ENCODE data around the gene PDHB. TPM values are rescaled to one million over a fixed set of nuclear protein-coding genes. Genes with fewer than 3 reads are reported as not detected.

PDHB gene
- total RNA-seq, 1 donor from 2014 or later = 52.6 TPM

- ATAC-seq = no peak
These were observed 34.8 kb downstream of the PDHB start for GRCh38 chr3:58398669-58399333.

DNA sequence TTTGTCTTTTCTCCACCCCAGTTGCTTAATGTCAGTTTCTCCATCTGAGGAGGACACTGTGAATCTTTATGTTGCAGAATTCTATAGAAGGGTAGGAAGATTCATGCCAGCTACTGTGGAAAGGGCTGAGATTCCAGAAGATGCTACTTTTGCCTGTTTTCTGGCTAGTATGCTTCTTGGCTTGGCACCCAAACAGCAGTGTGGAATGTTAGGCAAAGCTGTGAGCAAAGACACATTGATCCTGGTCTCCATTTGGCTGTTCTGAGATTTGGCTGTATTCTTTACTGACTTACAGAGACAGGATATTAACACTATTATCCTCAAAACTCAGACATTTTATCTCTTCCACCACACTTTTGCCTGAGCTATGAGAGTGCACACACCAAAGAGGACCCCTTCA lies 39.3 kb downstream of the PDHB start:
- ATAC-seq = no peak

- no peak for ATAC-seq
These were observed 41.5 kb downstream of the PDHB start for GRCh38 chr3:58392181-58392580.

- ATAC-seq = no peak
These were observed 42.3 kb downstream of the PDHB start for GRCh38 chr3:58391156-58391865.

DNA sequence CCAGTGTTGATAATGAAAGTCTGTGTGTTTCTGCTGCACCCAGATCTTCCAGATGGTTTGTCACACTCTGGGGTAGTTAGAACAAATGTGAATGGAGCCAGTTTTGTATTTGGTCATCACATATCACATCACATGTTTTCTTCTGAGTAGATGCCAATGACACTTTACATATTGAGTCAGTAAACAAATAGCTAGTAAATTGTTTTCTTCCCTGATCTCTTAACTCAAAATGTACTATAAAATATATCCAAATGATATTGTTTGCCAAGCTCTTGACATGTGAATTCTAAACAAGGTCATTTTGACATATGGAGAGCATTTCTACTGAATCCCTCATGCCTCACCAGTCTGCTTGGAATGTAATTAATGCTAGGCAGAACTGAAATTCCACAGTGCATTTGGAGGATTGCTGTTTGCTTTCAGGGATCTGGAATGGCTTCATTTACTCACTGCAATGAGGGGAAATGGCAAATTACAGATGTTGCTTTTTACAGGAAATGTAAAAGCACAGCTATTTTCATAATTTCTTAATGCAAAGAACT lies 45.0 kb downstream of the PDHB start:
- no peak for ATAC-seq

DNA sequence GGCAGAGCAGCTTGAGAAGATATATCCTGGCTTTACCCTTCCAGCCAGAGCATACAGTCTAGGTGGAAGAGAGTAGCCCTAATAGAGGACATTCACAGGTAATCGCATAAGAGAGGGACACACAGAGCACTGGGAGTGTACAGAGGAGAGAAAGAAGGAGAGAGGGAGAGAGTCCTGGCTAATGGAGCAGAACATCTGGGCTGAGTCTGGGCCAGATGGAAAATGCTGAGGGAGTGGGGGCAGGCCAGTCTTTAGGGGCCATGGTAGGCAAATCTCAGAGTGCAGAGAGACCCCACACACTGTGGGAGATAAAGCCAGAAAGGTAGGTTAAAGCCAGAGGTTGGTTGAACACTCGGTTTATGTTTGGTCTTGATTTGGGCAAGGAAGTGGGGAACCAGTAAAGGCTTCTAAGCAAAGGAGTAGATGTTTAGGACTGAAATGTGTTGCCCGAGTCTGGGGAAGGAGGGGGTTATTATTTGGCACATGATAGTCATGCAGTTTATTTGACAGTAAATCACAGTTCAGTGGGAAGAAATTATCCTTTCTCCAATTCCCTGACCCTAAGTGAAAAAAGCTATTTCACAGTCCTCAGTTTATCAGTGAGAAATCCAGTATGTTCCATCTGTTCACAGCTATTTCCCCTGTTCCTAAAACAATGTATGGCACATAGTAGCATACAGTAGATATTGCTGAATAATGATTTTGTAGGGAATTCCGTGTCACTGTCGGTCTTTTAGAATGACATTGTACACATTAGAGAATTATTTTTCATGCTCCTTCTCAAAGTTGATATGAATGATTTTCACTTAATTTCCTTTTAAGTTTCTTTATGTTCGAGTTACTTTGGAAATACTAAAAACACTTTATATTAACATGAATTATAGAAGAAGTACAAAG lies 45.7 kb downstream of the PDHB start:
- ATAC-seq = no peak

DNA sequence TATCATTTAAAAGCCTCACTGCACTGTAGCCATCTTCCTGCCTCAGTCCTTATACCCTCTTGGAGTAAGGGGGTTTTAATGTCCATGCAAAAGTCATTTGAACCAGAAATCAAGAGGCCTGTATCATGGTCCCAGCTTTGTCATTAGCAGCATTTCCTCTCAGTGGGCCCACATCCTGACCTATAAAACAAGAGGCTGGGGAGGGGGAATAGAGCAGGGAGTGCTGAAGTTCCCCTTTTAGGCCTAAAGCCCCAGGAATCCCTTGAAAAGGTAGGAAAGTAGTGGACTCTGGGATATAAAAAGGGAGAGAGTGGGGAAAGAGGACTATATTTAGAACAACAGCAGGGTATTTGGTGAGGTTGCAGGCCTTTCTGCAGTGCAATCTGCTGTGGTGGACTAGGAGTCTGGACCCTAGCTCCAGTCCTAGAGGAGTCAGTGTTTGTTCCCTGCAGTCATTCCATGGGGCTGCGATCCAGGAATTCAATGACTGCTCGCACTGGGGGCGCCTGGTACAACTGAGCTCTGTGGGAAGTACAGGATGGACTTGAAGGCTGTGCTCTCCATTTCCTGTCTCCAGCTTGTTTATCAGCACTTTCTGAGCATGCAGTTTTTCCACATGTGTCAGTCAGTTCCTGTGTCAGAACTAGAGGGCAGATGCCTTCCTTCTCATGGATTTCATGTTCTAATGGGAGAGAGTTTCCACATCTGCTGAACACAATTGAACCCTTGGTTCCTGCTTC lies 46.8 kb downstream of the PDHB start:
- ATAC-seq = peak; percentile 28

DNA sequence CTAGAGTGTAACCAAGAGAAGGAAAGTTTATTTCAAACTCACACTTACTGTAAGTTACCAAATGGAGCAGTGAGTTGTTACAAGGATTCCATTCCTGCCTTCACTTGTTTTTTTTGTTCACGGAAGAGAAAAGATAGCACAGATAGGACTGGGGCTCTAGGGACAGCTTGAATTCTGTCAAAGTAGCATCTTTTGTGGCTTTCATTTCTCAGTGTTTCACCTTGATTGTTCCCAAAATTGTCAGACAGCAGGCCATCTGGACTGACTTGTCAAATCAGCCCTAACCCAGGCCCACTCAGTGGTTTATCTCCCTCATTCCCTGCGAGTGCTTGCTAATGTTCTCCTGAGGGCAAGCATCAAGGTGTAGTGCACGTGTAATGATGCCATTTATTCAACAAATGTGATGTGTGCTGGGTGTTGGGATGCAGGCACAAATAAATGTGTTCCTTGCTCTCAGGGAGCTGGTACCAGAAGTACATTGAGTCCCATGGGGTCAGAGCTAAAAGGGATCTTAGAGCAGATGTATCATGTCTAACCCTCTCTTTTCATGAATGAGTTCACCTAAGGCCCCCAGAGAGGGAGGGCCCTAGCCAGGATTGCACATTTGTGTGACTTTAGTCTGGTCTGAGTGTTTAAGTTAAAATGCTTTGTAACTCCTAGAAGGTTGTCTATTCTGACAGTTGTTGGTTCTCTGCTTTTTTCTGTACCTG lies 49.1 kb downstream of the PDHB start:
- no peak for ATAC-seq

- peak; percentile 81 for ATAC-seq
These were observed 49.7 kb downstream of the PDHB start for GRCh38 chr3:58383904-58384303.

DNA sequence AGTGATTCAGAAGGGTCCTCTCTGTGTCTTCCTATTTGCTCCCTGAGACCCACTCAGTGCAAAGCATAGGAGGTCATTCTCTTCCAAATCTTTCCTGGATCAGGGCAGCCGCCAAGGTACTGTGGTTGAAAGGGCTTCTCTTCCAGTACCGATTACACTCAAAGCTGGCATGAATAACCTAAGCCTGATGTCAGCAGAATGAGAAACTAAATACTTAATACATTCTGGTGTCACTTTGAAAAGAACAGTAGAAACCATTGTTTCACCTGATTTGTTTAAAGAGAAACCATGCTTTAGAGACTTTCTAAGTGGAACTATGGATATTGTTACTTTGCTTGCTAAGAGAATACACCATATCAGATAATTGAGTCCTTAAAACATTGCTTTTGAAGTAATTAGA lies 50.2 kb downstream of the PDHB start:
- ATAC-seq = no peak

DNA sequence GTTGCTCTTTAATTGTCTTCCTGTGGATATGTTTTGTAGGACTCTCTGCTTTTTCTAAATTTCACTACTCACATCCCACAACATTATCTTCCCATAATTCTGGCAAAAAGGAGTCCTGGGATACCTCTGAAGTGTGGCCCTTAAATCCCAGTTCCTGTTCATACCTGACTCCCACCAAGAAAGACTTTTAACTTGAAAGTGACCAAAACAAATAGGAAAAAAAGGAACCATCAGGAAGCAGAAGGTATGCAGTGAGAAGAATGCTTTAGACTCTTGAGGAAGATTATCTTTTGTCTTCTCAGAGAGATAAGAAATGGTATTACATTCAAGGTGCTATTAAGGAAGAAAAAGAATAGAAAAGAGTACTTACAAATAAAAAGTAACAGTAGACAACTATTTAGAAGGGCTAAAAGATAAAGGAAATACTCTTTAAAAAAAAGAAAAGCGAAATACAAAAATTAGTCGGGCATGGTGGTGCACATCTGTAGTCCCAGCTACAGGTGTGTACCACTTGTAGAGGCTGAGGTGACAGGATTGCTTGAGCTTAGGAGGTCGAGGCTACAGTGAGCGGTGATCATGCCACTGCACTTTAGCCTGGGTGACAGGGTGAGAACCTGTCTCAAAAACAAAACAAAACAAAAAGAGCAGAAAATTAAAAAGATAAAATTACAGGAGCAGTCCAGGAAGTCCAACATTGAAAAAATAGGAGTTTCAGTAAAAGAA lies 54.1 kb downstream of the PDHB start:
- no peak for ATAC-seq

- ATAC-seq = no peak
These were observed 55.9 kb downstream of the PDHB start for GRCh38 chr3:58377750-58378149.

Other genes starting within 250 kb of the PDHB start
- 2.7 TPM for gene DNASE1L3, start 222.9 kb downstream of the PDHB start, total RNA-seq
- 4.1 TPM for gene ABHD6, start 196.0 kb downstream of the PDHB start, total RNA-seq
- 12.8 TPM for gene RPP14, start 127.6 kb downstream of the PDHB start, total RNA-seq
- 8.1 TPM for gene HTD2, start 127.3 kb downstream of the PDHB start, total RNA-seq
- gene PXK, start 100.9 kb downstream of the PDHB start, total RNA-seq = 14.2 TPM
- 8.0 TPM for gene KCTD6, start 58.3 kb upstream of the PDHB start, total RNA-seq
- 14.3 TPM for gene ACOX2, start 103.4 kb upstream of the PDHB start, total RNA-seq
- gene FAM107A, start 143.6 kb upstream of the PDHB start, total RNA-seq = 4.1 TPM
- gene FAM3D, start 232.9 kb upstream of the PDHB start, total RNA-seq = 134 TPM